Measurements from ENCODE around the gene ACSS1.

GRCh38 chr20:25057234-25058050, 497 bp downstream of the ACSS1 start:
- no peak for TF ChIP-seq PKNOX1 (IDR thresholded peaks at IDR 0.05)
- no peak for TF ChIP-seq ARNT (IDR thresholded peaks at IDR 0.05)
- no peak for TF ChIP-seq HDGF (IDR thresholded peaks at IDR 0.05; ENCODE audit: borderline replicate concordance)
- no peak for TF ChIP-seq SP1 (IDR thresholded peaks at IDR 0.05)

All from HEK293T (cell line).